HepG2 (cell line): ENCODE results near the gene FBXL22. TPM values are rescaled to one million over a fixed set of nuclear protein-coding genes. Genes with fewer than 3 reads are reported as not detected.

ENCODE experiments used
- ATF2 ChIP-seq: sonication (generic); formaldehyde crosslinking; IDR thresholded peaks from 2 replicates; pipeline ENCODE4 v1.4.0; 2020; ENCODE audit warnings: missing genetic modification reagents
- CBX5 ChIP-seq: sonication (generic); formaldehyde crosslinking; IDR thresholded peaks from 2 replicates; pipeline ENCODE4 v1.4.0; 2020; ENCODE audit warnings: missing genetic modification reagents, borderline replicate concordance
- CREM ChIP-seq, 2 experiments: sonication (generic) in 1 of 2; formaldehyde crosslinking in 1 of 2; IDR thresholded peaks; 2 replicates each; pipeline versions ENCODE4 v1.4.0 to v1.6.1; 2016 to 2020; ENCODE audit warnings: antibody characterized with exemption in 1 of 2, mild to moderate bottlenecking in 1 of 2, missing genetic modification reagents in 1 of 2
- HMGA1 ChIP-seq: sonication (generic); formaldehyde crosslinking; conservative IDR thresholded peaks from 2 replicates; pipeline ENCODE4 v1.4.0; 2020; ENCODE audit warnings: missing genetic modification reagents
- IRF9 ChIP-seq: sonication (generic); formaldehyde crosslinking; IDR thresholded peaks from 2 replicates; pipeline ENCODE4 v1.8.0; 2022; ENCODE audit warnings: missing genetic modification reagents, mild to moderate bottlenecking, borderline replicate concordance
- KLF6 ChIP-seq: IDR thresholded peaks from 2 replicates; pipeline ENCODE4 v1.8.0; 2016; ENCODE audit warnings: missing biosample characterization, missing genetic modification reagents
- MED13 ChIP-seq: sonication (generic); formaldehyde crosslinking; IDR thresholded peaks from 2 replicates; pipeline ENCODE4 v1.5.0; 2020; ENCODE audit warnings: missing genetic modification reagents
- RBFOX2 ChIP-seq: fragments of 200-400 bp; formaldehyde crosslinking; IDR thresholded peaks from 2 replicates; pipeline ENCODE4 v1.6.1; 2017; ENCODE audit warnings: low read depth, mild to moderate bottlenecking, low read length
- RNF219 ChIP-seq: sonication (generic); formaldehyde crosslinking; IDR thresholded peaks from 2 replicates; pipeline ENCODE4 v1.5.0; 2020; ENCODE audit warnings: mild to moderate bottlenecking, missing genetic modification reagents
- U2AF1 ChIP-seq: fragments of 200-400 bp; formaldehyde crosslinking; optimal IDR thresholded peaks from 2 replicates; pipeline ENCODE3; 2017; ENCODE audit warnings: mild to moderate bottlenecking, low read depth, low read length
- ZNF451 ChIP-seq: sonication (generic); formaldehyde crosslinking; IDR thresholded peaks from 2 replicates; pipeline ENCODE4 v1.5.0; 2020; ENCODE audit warnings: mild to moderate bottlenecking, missing genetic modification reagents
- ZNF746 ChIP-seq: sonication (generic); formaldehyde crosslinking; IDR thresholded peaks from 2 replicates; pipeline ENCODE4 v1.8.0; 2022; ENCODE audit warnings: mild to moderate bottlenecking, missing genetic modification reagents
- ZZZ3 ChIP-seq: sonication (generic); formaldehyde crosslinking; IDR thresholded peaks from 2 replicates; pipeline ENCODE4 v1.4.0; 2020; ENCODE audit warnings: missing genetic modification reagents, mild to moderate bottlenecking, borderline replicate concordance
- polyA plus RNA-seq, 8 experiments: library from polyadenylated mRNA; depleted of rRNA in 3 of 8; stranded (reverse) in 7 of 8; unstranded in 1 of 8; fragments of >200 nt; fragmentation: Illumina TruSeq in 4 of 8; extraction: Trizol in 4 of 8; gene quantifications; 2 replicates each; pipeline versions ENCODE4 v1.2.1 to v1.2.3, GENCODE V29; 2011 to 2016; ENCODE audit warnings: low read depth in 4 of 8, missing spikeins in 1 of 8, mixed read lengths in 1 of 8; ENCODE audit not compliant: insufficient read depth in 1 of 8
- total RNA-seq, 5 experiments: library from RNA; depleted of rRNA; stranded (reverse); fragments of >200 nt; fragmentation: Illumina TruSeq; extraction: Trizol; gene quantifications; 2 replicates each; pipeline ENCODE4 v1.2.3, GENCODE V29; 2016; ENCODE audit warnings: low read depth in 1 of 5
- TF ChIP-seq, protein P1 (sequence below): IDR thresholded peaks from 2 replicates; pipeline ENCODE4 v1.6.1; 2016; ENCODE audit warnings: mild to moderate bottlenecking
- TF ChIP-seq, protein P2 (sequence below), 2 experiments: IDR thresholded peaks; 2 replicates each; pipeline ENCODE4 v1.6.1; 2011 to 2012; ENCODE audit warnings: low read length in 2 of 2, borderline replicate concordance in 1 of 2, low read depth in 1 of 2, mild to moderate bottlenecking in 1 of 2, moderate library complexity in 1 of 2
- TF ChIP-seq, protein P3 (sequence below): sonication (generic); formaldehyde crosslinking; IDR thresholded peaks from 2 replicates; pipeline ENCODE4 v1.4.0; 2020; ENCODE audit warnings: missing genetic modification reagents; ENCODE audit errors: not compliant biosample characterization

The FBXL22 gene
- total and polyA plus RNA-seq, 2 of the 13 experiments (the other 11 are each of a cell fraction or from before 2014, with no cell fraction given): 0.15 to 0.33 TPM

DNA sequence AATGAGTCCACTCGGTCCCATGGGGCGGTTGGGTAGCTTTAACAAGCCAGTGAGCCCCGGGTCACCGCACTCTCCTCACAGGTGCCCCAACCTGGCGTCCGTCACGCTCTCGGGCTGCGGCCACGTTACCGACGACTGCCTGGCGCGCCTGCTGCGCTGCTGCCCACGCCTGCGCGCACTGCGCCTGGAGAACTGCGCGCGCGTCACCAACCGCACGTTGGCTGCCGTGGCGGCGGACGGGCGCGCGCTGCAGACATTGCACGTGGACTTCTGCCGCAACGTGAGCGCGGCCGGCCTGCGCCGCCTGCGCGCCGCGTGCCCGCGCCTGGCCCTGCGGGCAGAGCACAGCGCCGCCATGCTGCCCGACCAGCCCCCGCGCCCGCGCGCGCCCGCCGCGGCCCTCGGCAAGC lies 3.4 kb downstream of the FBXL22 start (continued):
- TF ChIP-seq ZNF746 (CRISPR knock-in tag): peak; percentile 87; the same call in 1 of the 2 replicates
- no peak for TF ChIP-seq CBX5 (CRISPR knock-in tag)
- no peak; the same call in 1 of the 2 replicates for TF ChIP-seq MED13
- no peak for TF ChIP-seq HMGA1 (CRISPR knock-in tag)
- no peak for TF ChIP-seq U2AF1
- TF ChIP-seq, protein P1, sequence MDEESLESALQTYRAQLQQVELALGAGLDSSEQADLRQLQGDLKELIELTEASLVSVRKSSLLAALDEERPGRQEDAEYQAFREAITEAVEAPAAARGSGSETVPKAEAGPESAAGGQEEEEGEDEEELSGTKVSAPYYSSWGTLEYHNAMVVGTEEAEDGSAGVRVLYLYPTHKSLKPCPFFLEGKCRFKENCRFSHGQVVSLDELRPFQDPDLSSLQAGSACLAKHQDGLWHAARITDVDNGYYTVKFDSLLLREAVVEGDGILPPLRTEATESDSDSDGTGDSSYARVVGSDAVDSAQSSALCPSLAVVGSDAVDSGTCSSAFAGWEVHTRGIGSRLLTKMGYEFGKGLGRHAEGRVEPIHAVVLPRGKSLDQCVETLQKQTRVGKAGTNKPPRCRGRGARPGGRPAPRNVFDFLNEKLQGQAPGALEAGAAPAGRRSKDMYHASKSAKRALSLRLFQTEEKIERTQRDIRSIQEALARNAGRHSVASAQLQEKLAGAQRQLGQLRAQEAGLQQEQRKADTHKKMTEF: no peak
- TF ChIP-seq RNF219 (CRISPR knock-in tag): no peak
- TF ChIP-seq KLF6 (CRISPR knock-in tag): peak; percentile 38; the same call in 1 of the 2 replicates
- no peak for TF ChIP-seq ATF2
- TF ChIP-seq ZNF451 (CRISPR knock-in tag): peak; percentile 80
- peak; percentile 88; the same call in 1 of the 2 replicates for TF ChIP-seq IRF9
- TF ChIP-seq, protein P2, sequence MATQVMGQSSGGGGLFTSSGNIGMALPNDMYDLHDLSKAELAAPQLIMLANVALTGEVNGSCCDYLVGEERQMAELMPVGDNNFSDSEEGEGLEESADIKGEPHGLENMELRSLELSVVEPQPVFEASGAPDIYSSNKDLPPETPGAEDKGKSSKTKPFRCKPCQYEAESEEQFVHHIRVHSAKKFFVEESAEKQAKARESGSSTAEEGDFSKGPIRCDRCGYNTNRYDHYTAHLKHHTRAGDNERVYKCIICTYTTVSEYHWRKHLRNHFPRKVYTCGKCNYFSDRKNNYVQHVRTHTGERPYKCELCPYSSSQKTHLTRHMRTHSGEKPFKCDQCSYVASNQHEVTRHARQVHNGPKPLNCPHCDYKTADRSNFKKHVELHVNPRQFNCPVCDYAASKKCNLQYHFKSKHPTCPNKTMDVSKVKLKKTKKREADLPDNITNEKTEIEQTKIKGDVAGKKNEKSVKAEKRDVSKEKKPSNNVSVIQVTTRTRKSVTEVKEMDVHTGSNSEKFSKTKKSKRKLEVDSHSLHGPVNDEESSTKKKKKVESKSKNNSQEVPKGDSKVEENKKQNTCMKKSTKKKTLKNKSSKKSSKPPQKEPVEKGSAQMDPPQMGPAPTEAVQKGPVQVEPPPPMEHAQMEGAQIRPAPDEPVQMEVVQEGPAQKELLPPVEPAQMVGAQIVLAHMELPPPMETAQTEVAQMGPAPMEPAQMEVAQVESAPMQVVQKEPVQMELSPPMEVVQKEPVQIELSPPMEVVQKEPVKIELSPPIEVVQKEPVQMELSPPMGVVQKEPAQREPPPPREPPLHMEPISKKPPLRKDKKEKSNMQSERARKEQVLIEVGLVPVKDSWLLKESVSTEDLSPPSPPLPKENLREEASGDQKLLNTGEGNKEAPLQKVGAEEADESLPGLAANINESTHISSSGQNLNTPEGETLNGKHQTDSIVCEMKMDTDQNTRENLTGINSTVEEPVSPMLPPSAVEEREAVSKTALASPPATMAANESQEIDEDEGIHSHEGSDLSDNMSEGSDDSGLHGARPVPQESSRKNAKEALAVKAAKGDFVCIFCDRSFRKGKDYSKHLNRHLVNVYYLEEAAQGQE (IDR thresholded peaks at IDR 0.05; ENCODE audit: borderline replicate concordance in 1 of 2, low read depth in 1 of 2, low read length in 2 of 2): no peak
- TF ChIP-seq, protein P3, sequence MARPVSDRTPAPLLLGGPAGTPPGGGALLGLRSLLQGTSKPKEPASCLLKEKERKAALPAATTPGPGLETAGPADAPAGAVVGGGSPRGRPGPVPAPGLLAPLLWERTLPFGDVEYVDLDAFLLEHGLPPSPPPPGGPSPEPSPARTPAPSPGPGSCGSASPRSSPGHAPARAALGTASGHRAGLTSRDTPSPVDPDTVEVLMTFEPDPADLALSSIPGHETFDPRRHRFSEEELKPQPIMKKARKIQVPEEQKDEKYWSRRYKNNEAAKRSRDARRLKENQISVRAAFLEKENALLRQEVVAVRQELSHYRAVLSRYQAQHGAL (CRISPR knock-in tag): peak; percentile 81
- TF ChIP-seq RBFOX2: peak; percentile 94
- TF ChIP-seq CREM (IDR thresholded peaks at IDR 0.05): no peak
- no peak for TF ChIP-seq CREM (CRISPR knock-in tag; IDR thresholded peaks at IDR 0.05)
- TF ChIP-seq ZZZ3 (CRISPR knock-in tag): no peak
